GM19193 (cell line): Measurements from ENCODE around the gene CYP46A1.

Experiments used
- POLR2A ChIP-seq: IDR thresholded peaks from 4 replicates; pipeline ENCODE4 v1.6.1; 2011; ENCODE audit not compliant: insufficient read depth, insufficient read length; ENCODE audit errors: extremely low read depth

CYP46A1 gene

DNA sequence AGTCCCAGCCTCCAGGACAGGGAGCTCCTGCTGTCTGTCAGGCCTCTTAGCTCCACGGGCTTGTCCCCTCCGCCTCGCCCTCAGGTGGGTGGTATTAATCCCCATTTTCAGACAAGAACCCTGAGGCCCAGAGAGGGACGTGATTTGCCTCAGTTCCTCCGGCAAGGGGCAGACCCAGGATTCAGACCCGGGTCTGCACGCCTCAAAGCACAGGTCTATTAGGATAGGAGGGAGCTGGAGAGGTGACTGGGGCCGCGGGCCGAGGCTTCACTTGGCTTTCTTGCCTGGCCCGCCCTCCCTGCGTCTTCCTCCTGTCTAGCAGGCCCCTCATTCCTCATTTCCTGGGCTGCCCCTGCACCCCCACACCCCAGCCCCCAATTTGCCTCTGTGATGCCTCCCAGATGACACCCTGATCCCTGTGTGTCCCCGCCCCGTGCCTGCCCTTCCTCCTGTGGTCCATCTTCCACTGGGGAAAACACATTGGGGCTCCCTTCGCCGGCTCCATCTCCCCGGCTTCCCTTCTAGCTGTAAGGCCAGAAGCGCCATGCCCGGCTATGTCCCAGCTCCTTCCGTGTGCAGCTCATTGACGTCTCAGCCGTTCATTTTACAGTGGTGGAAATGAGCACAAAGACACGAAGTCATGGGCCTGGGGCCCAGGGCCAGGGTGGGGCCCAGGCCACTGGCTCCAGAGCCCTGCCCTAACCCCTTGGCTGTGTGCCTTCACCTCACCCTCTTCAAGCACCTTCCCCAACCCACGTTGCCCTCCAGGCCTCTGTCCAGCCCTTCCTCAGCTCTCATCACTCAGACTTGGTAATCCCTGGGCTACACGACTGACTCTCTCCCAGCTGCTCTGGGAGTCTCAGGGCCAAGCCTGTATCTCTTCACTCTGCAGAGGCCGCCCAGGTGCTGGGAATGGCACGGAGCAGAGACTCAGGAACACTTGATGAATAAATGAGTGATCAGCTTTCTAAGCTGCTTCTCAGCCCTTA, 15.5 kb upstream of the CYP46A1 start:
- no peak for TF ChIP-seq POLR2A

DNA sequence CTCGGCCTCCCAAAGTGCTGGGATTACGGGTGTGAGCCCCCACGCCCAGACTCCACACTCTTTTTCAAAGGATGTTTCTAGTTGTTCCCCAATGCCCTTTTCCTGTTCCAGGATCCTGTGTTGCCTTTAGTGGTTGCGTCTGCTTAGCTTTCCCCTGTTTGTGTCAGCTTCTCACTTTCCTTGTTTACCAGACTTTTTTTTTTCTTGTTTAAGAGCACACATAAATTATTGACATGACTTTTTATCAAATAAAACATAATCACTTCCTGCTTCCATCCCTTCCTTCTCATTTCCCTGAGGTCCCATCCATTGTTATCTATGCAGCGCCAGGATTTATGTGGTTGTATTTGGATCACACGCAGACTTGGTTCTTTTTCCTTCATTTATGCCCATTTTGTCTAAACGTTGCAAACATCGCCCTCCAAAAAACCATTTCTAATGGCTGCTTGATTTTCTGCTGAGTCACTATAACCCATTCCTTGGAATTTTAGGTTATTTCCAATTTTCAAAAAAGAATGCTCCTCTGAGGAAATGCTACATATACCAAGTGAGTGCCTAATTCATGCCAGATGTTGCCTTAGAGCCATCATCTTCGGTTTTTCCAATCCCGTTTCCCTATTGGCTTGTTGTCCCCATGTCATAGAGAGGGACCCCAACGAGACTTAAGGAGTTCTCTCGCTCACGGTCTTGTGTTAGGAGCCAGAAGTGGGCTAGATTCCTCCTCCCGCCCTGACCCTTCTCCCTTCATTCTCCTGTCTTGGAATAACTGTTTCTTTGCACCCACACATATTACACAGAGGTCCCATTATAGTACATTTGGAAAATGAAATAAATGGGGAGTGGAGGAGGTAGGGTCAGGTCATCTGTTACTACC, 13.5 kb upstream of the CYP46A1 start:
- no peak for TF ChIP-seq POLR2A

DNA sequence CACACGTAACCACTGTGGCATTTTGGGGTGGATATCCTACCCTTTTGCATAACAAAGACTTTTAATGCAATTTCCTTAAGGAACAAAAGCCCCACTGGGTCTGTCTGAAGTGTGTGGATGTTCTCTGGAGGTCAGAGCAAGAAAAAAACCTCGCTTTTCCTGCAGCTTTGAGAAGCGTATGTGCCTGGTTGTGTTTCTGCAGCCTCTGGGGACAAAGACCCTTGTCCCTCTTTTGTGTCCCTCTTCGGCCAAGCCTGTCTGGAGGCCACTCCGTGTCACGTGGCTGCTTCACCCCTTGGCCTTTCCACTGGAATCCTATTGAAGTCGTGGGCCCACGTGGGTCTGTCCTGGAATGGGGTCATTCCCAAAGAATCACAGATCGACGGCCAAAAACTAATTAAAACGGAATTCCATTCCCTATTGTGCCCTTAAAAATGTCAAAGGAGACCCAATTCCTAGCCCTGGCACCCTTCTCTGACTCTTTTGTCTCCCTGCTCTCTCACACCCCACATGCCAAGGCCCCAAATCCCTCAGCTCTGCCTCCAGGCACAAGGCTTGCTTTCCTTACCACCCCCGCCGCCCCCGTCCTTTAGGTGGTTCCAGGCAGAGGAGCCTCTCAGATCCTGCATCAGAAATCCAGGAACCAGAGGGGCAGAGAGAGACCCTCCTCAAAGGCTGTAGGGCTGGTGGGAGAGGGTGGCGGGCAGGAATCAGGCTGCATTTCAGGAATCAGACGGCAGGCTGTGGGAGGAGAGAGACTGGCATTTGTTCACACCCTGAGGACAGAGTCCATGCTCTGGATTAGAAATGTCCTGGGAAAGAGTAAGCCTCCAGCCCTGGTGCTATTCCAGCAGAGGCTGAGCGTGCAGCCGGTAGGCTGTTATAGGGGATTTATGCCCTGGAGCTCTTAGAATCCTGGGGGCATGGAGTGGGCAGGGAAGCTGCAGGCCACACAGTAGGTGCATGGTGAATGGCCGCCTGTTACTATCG, 12.6 kb upstream of the CYP46A1 start:
- no peak for TF ChIP-seq POLR2A

DNA sequence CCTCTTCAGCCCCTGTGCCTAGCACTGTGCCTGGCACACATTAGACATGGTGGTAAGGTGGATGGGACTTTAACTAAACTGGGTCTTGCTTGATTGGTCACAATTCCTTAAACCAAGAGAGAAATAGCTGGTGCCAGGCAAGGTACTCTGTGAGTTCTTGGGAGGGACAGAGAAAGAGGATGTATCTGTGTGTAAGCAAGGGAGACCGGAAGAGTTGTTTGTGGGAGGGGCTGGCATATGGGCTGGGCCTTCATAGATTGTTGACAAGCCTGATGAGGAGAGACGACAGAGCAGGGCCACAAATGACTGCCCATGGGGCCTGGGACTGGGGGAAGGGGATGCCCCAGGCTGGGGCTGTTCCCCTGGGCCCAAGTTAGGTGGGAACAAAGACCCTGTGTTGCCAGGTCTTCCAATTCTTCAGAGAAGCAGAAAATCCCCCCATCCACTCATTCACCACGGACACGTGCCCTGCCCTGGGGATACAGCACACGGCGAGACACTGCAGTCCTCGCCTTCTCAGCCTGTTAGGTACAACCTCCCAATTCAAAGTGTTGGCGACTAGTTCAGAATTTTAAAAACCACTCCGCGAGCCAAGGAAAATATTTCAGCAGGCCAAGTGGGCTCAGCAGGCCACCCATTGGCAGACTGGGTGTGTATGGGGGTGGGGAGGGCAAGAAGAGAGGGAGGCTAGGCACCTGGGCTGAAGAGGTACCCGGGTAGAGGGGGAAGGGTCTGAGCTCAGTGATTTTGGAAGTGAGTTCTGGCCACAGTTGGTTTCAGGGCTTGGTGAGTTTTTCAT, 11.4 kb upstream of the CYP46A1 start:
- no peak for TF ChIP-seq POLR2A

DNA sequence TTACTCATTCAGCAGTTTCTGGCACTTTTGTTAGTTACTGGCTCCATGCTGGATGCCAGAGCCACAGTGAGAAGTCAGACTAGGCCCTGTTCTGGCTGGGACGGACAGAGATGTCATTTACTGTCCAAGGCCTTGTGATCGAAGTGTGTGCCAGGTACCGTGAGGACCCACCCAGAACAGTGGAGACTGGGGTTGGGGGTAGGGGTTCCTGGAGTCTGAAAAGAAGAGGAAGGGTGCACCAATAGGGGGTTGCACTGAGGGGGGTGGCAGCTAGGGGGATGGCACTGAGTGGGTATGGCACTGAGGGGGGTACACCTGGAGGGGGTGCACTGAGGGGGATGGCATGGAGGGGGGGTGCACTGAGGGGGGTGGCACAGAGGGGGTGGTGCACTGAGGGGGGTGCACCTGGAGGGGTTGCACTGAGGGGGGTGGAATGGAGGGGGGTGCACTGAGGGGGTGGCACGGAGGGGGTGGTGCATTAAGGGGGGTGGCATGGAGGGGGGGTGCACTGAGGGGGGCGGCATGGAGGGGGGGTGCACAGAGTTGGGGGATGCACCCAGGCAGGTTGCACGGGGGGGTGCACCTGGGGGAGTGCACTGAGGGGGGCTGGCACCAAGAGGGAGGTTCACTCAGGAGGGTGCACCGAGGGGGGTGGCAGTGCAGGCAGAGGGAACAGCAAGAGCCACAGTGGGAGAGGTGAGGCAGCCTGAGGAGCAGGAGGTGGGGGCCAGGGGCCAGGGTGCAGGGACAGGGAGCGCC, 10.6 kb upstream of the CYP46A1 start:
- TF ChIP-seq POLR2A = no peak

DNA sequence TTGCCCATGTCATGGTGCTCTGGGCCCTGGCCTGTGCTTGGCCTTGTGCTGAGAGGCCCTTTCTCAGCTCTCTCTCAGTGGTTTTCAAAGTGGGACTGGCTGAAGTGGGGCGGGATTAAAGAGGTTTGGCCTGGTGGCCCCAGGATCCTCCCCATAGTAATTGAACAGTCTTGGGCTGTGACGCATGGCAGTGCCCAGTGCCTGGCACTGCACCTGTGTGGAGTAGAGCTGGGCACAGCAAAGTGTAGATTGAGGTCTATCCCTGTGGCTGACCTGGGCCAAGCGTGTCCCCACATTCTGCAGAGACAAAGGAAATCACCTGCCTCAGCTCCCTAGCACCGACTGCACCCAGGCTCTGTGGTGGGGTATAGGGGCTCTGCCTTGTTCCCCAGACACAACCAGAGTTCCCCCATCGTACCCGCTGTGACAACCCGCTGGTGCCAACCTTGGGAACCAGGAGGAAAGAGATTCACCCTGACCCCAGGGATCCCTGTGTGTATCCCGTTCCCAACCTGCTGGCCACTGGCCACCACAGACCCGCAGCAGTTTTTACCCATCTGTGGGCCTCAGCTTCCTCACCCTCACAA, 9.9 kb upstream of the CYP46A1 start:
- TF ChIP-seq POLR2A = no peak

DNA sequence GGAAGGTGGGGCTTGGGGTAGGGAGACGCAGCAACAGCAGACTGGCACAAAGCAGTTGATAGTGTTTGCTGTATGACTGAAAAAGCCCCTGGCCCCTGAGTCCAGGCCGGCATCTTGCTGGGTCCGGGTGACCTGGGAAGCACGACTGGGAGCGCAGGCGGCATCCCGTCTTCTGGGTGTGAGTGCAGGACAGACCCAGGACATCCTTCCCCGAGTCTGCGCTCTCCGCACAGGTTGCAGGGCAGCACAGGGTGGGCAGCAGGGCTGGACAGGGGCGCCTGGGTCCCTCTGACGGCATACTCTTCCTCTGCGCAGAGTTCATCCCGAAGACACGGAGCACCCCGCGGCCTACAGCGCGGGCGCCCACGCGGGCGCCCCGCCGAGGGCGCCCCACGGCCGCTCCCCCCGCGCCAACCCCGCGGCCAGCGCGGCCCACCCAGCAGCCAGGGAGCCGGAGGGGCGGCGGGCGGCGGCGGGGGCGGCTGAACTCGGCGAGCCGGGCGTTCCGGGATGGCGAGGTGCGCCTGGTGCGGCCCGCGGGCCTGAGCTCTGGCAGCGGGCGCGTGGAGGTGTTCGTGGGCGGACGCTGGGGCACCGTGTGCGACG, 9.2 kb upstream of the CYP46A1 start:
- TF ChIP-seq POLR2A = no peak

DNA sequence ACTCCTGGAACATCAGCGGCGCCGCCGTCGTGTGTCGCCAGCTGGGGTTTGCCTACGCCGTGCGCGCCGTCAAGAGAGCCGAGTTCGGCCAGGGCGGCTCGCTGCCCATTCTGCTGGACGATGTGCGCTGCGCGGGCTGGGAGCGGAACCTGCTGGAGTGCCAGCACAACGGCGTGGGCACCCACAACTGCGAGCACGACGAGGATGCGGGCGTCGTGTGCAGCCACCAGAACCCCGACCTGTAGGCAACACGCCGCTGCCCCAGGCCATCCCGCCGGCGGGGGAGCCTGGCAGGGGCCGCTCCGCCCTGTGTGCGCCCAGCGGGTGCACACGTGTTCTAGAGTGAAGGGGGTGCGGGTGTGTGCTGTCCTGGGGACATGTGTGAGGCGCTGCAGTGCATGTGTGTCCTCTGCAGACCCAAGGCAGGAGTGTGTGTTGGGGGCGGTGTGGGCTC, 8.7 kb upstream of the CYP46A1 start:
- TF ChIP-seq POLR2A = no peak

DNA sequence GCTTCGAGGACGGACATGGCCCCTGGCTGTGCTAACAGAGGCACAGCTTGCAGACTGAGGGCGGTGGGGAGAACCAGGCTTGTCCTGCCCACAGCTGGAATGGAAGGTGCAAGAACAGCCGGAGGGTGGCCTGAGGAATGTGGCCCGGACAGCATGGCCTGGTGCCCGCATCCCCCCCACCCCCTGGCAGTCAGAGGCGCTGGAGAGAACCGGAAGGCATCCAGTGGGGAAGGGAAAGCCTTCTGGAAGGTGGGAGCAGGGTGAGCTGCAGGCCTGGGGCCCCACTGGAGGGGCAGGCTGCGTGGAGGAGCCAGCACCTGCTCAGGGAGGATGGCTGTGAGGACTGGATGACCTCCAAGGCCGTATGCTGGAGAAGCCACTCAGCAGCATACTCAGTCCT, 8.1 kb upstream of the CYP46A1 start:
- TF ChIP-seq POLR2A = no peak

DNA sequence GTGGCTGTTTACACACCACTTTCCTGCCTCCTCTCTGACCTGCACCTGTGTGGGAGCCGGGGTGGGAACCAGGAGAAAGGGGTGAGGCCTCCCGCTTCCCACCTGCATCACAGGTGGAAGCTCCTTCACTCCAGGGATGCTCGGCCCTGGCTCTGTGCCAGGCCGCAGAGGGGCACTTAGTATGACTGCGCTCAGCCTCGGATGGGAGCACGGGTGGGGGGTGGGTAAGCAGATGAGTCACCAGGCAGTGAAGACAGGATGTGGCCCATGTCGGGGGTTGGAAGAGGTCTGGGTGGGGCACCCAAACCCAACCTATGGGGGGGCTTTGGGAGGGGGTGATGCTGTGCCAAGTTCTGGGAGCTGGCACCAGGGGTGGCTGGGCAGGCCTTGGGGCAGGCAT, 7.4 kb upstream of the CYP46A1 start:
- no peak for TF ChIP-seq POLR2A

DNA sequence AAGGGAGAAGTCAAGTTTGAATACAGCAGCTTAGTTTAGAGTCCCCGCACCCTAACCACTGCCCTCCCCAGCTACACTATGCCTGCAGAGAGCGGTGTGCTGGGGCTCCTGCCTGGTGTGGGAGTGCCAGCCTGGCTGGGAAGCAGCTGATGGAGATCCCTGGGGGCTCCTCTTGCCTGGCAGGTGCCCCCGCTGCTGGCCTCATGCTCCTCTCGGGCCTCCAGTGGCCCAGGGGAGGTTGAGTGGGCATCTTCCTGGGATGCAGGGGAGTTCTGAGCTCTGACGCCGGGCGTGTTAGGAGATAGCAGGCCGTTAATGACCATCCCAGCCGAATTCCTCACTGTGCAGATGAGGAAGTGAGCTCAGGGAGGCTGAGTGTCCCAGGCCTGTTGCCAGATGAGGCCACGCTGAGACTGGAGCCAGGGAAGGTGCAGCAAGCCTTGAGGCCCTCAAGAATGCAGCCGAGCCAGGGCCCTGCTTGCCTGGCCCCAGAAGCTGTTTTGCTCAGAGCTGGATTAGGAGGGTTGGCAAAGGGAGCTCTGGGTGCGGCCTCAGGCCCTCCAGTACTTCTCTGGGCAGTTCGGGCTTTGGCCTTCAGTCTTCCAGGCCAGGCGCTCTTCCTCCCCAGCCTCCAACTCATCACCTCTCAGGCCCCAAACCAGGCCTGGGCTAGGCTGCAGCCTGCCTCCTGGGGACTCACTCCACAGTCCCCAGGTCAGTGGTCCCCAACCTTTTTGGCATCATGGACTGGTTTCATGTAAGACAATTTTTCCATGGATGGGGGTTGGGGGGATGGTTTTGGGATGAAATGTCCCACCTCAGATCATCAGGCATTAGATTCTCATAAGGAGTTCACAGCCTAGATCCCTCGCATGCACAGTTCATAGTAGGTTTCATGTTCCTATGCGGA, 6.6 kb upstream of the CYP46A1 start:
- no peak for TF ChIP-seq POLR2A
